Measurements from ENCODE around the gene LRBA.

DNA sequence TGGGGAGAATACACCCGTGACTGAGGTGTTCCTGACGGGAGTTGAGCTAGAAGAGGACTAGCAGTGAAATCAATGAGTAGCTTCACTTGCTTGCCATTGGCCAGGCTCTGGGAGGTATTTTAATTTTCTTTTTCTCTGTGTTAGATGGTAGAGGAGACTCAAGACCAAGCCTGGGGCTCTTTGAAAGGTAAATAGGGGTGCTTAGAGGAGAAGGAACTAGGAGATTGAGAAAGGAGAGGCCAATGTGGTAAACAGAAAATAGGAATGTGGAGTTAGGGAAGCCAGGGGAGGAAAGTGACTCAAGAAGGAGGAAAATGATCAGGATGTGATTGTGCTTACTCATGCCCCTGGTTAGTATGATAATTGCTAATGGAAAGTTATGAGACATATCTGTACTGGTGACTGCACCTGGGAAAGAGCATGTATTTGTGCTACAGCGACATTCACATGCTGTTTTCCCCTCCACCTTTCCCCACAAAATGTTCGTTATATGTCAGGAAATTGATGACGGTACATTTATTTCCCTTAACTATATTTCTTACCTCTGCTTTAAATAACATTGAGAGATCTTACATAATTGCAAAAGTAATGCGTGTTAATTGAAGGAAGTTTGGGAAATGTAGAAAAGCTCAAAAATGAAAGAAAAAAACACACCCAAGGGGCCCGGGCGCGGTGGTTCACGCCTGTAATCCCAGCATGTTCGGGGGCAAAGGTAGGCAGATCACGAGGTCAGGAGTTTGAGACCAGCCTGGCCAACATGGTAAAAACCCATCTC, 16.9 kb upstream of the LRBA start:
- TF ChIP-seq, protein P1, sequence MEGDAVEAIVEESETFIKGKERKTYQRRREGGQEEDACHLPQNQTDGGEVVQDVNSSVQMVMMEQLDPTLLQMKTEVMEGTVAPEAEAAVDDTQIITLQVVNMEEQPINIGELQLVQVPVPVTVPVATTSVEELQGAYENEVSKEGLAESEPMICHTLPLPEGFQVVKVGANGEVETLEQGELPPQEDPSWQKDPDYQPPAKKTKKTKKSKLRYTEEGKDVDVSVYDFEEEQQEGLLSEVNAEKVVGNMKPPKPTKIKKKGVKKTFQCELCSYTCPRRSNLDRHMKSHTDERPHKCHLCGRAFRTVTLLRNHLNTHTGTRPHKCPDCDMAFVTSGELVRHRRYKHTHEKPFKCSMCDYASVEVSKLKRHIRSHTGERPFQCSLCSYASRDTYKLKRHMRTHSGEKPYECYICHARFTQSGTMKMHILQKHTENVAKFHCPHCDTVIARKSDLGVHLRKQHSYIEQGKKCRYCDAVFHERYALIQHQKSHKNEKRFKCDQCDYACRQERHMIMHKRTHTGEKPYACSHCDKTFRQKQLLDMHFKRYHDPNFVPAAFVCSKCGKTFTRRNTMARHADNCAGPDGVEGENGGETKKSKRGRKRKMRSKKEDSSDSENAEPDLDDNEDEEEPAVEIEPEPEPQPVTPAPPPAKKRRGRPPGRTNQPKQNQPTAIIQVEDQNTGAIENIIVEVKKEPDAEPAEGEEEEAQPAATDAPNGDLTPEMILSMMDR (conservative IDR thresholded peaks at IDR 0.05; ENCODE audit: low read depth, low read length) = no peak
- TF ChIP-seq POLR2A (IDR thresholded peaks at IDR 0.05; ENCODE audit: low read depth, low read length) (no peak), RAD21 (IDR thresholded peaks at IDR 0.05; ENCODE audit: low read length) (no peak), FOS (IDR thresholded peaks at IDR 0.05; ENCODE audit: low read depth, low read length) (no peak), RFX5 (IDR thresholded peaks at IDR 0.05; ENCODE audit: low read depth, low read length) (no peak), CEBPB (IDR thresholded peaks at IDR 0.05; ENCODE audit: low read depth, low read length) (0 out of 2 replicates have a peak, but pooled peaks have one; percentile 3)
- TF ChIP-seq, protein P2, sequence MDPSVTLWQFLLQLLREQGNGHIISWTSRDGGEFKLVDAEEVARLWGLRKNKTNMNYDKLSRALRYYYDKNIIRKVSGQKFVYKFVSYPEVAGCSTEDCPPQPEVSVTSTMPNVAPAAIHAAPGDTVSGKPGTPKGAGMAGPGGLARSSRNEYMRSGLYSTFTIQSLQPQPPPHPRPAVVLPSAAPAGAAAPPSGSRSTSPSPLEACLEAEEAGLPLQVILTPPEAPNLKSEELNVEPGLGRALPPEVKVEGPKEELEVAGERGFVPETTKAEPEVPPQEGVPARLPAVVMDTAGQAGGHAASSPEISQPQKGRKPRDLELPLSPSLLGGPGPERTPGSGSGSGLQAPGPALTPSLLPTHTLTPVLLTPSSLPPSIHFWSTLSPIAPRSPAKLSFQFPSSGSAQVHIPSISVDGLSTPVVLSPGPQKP (IDR thresholded peaks at IDR 0.05; ENCODE audit: borderline replicate concordance, low read depth, low read length) = no peak
